GM19455 (cell line): ENCODE data around the gene SH3D19.

ENCODE experiments used
- ATAC-seq: cut with Tn5 transposase; IDR thresholded peaks from one replicate; pipeline ENCODE4 v1.9.1; 2021; ENCODE audit not compliant: unreplicated experiment

SH3D19 gene, protein sequence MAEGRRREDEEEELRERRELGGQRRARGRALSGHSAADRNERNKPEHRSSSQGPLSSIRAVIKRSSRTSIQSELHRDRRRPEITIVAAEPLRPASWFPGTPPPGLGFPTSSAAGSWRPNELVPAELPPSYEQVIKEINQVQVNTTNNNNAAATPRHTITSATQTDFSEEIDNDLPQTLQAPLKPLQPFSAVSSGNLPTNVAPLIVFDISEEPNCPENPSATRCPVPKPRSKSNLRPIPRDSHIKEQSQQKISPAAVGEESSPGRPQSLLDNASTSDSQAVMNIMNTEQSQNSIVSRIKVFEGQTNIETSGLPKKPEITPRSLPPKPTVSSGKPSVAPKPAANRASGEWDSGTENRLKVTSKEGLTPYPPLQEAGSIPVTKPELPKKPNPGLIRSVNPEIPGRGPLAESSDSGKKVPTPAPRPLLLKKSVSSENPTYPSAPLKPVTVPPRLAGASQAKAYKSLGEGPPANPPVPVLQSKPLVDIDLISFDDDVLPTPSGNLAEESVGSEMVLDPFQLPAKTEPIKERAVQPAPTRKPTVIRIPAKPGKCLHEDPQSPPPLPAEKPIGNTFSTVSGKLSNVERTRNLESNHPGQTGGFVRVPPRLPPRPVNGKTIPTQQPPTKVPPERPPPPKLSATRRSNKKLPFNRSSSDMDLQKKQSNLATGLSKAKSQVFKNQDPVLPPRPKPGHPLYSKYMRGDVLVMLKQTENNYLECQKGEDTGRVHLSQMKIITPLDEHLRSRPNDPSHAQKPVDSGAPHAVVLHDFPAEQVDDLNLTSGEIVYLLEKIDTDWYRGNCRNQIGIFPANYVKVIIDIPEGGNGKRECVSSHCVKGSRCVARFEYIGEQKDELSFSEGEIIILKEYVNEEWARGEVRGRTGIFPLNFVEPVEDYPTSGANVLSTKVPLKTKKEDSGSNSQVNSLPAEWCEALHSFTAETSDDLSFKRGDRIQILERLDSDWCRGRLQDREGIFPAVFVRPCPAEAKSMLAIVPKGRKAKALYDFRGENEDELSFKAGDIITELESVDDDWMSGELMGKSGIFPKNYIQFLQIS

DNA sequence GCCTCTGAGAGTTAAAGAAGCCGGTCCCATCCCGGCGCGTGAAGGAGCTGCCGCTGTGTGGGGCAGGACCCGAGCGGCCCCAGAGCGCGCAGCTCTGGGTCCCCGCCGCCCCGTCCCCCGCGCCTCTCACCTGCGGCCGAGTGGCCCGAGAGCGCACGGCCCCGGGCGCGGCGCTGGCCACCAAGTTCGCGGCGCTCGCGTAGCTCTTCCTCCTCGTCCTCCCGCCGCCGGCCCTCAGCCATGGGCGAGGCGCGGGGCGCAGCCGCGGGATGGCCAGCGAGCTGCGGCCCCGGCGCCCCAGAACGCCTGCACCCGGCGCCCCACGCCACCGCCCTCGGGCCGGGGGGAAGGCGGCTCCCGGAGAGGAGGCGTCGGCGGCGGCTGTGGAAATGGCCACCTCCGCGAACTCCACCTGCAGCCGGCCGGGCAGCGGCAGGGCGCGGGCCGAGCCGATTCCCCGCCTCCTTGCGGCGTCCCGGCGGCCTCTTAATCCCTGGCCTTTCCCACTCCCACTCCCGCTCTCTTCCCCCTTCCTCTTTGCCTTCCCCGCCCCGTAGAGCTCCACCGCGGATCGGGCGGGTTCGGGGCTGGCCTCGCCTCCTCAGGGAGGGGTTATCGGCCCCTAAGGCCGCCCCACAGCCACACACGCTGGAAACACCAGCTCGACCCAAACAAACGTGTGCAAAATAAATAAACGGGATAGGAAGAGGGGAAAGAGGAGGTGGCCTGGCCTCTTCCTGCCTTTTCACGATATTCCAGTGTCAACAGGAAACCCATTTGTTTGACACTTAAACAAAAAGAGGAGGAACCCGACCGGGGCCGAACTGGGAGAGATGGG is at the start of gene SH3D19:
Gene SH3D19 (minus strand): TSS at position 495 of the 838 bp plus-strand sequence. CDS start 253 bp downstream, at position 242.
- no peak for ATAC-seq

DNA sequence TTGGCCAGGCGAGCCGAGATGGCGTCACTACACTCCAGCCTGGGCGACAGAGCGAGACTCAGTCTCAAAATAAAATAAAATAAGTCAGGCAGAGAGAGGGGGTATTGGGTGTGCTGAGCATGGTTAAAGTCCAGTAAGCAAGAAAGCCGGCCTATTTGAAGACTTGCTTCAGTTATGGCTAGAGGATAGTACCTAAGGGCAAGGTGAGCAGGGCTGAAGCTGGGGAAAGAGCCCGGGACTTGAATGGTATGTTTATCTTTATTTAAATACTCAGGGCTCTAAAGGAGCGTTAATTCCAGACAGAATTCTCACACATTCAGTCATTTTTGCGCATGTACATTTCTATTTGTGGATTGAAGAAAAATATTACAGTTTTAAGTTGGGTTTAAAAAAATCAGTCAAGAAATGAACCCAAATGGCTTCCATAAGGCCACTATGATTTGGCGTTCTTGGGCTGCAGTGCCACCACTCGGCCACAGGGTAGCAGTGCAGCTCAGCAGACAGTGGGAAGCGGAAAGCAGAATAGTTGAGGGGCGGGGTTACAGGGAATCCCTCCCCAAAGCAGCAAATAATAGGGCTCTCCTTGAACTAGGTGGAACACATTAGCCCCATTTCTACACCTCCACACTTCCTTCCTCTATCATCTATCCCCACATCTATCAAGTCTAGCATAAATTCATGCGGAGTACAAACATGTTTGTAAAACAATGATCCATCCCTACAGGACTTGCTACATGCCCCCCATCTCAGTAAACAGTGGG is 37.2 kb upstream of the SH3D19 start:
- peak; percentile 98 for ATAC-seq

DNA sequence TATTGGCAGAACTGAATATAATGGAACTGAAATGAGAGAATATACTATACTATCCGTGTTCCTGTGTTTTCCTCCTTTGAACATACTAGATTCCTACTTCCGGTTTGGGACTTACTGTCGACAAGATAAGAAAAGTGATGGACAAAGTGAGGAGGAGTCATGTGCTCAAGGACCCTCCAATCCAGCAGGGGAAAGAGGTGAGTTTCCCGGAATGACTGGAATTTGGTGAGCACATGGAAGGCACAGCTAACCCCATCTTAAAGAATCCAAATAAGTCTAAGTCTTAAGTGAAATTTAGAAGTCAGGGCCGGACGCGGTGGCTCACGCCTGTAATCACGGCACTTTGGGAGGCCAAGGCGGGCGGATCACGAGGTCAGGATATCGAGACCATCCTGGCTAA is 36.6 kb upstream of the SH3D19 start:
- ATAC-seq = no peak

DNA sequence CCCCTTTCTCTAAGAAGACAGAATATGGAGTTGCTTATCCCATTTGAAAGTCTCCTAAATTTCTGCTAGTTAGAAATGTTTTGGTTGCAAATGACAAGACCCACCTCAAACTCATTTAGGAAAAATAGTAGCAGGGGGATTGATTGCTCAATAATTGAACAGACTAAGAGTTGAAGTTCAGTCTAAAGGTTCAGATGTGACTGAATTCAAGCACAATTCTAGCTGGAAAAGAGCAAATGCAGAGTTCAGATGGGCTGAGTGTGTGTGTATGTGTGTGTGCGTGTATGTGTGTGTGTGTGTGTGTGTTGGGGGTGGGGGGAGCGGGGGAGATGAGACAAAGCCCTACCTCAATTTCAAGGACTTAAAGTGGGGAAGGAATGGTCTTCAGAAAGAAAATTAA is 35.7 kb upstream of the SH3D19 start:
- ATAC-seq = no peak

DNA sequence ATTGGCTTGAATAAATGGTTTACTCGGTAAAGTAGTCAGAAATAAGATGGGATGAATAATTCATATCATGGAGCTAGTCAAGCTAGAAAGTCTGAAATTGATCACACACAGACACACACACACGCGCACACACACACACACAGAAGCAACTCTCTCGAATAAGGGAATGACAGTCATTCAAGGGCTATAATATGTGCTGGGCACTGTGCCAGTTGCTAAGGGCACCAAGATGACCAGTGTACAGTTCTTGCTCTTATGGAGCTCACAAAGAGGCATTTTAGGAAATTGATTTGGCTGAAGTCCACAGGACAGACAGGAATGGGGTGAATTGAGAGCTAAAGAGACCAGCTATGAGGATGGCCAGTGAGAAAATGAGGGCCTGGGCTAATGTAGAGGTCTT is 34.2 kb upstream of the SH3D19 start:
- ATAC-seq = no peak

DNA sequence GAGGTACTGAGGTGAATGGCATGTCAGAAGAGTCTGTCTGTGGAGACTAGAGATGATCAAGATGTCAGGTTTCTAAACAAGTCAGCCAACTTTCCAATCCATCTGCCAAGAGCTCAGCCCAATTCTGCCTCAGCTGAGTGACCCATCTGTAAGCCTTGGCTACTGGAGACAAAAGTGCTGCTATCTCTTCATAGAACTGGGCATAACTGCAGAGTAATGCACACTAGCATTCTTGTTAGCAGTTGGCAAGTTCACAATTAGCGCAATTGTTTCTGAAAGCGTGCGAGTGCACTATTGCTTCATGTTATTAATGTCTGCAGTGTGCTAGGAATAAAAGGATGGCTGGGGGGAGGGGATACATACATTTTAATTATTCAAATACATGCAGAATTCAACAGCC is 32.9 kb upstream of the SH3D19 start:
- ATAC-seq = no peak

DNA sequence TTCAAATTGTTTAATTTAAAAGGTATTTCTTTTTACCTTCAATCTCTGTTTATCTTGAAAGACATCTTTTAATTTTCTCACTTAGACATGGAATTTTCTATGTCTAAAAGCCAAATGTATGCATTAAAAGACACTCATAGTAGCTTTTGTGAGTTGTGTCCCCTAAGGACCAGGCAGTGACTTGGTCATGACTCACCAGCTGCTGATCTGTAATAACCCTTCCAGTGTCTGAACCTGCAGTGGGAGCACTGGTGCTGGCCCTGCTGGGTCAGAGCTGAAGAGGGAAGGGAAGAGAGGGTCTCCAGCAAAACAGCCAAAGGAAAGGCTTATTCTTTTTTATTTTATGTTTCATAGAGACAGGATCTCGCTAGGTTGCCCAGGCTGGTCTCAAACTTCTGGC is 31.1 kb upstream of the SH3D19 start:
- no peak for ATAC-seq

DNA sequence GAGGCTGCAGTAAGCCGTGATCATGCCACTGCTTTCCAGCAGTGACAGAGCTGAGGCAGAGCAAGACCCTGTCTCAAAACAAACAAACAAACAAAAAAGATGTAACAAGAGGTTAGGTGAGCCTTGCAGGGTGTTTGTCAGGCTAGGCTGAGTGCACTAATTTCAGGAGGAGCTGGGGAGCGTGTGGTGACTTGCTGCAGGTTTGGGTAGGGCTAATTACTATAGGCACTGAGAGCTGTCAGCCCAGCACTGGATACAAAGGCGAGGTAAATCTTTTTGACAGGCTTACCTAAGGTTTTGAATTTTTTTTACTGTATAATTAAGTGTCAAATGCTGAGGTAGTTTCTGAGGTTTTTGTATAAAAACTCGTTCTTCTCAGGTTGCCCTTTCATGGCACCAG is 29.8 kb upstream of the SH3D19 start:
- ATAC-seq = no peak

DNA sequence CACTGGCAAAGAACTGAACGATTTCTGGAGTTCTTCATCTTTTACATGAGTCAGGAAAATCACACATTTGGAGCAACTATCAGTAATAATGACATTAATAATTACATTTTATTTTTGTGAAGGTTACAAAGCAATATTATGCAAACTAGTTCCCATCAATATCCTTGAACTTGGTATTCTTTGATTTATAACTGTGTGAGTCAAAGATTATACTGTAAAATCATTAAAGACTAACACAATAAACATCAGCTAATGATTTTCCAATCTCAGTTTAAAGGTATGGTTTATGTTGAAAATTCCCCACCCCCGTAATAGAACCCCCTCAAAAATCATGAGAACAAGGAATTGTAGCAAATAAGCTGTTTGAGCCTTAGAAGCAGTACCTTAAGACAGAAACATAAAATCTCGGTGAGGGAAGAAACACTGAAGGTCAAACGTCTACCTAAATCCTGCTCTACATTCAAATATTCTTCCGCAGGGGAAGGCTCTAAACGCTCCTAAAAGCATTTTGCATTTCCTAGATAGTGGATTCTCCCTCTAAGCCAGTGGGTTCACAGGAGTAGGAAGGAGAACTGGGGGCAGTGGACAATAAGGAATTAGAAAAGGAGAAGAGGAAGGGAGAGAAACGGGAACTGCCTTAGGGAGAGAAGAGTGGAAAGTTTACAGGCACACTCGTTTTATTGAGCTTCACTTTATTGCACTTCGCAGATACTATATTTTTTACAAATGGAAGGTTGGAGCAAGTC is 22.3 kb upstream of the SH3D19 start:
- no peak for ATAC-seq

DNA sequence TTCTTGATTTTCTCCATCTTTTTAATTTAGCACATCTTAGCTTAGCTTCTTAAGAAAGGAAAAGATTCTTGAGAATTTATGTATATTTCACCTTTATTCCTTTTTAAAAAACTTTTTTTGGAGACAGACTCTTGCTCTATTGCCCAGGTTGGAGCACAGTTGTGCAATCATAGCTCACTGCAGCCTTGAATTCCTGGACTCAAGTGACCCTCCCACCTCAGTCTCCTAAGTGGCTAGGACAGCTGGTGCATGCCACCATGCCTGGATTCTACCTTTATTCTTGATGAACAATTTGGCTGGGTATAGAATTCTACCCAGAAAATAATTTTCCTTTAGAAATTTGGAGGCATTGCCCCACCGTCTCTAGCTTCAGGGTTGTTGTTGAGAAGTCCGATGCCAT is 19.5 kb upstream of the SH3D19 start:
- no peak for ATAC-seq

DNA sequence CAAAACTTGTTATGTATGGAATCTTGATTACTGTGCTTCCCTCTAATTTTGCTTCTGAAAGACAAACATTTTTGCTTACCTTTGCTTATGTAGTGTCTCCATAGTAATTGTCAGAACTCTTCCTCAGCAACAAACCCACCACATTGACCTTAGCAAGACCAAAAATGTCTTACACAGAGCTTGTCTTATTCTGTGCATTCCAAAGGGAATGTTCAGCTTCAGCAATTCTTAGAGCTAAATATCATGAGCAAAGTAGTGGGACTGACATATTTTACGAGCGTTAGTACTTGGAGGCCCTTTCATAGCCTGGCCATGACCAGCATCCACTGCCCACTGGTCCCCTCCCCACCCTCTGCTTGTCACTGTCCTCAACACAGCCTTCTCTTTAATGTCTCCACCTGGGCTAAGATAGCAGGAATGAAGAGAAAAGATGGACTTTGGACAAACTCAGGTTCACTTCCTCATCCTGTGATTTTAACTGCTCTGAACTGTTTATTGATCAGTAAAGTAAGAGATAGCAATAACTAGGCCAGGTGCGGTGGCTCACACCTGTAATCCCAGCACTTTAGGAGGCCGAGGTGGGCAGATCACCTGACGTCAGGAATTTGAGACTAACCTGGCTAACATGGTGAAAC is 15.5 kb upstream of the SH3D19 start:
- ATAC-seq = no peak

DNA sequence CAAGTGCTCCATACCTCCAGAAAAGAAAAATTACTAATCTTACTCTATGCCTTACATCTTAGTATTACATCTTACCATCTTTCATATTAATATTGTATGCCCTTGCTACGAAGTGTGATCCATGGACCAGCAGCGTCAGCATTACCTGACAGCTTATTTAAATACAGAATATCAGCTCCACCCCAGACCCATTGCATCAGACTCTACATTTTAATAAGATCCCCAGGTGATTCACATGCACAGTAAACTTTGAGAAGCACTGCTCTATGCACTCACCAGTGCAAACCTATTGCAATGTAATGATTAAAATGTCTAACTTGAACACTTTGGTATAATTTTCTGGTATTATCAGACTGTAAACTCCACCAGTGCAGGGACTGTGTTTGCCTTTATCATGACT is 14.1 kb upstream of the SH3D19 start:
- no peak for ATAC-seq

DNA sequence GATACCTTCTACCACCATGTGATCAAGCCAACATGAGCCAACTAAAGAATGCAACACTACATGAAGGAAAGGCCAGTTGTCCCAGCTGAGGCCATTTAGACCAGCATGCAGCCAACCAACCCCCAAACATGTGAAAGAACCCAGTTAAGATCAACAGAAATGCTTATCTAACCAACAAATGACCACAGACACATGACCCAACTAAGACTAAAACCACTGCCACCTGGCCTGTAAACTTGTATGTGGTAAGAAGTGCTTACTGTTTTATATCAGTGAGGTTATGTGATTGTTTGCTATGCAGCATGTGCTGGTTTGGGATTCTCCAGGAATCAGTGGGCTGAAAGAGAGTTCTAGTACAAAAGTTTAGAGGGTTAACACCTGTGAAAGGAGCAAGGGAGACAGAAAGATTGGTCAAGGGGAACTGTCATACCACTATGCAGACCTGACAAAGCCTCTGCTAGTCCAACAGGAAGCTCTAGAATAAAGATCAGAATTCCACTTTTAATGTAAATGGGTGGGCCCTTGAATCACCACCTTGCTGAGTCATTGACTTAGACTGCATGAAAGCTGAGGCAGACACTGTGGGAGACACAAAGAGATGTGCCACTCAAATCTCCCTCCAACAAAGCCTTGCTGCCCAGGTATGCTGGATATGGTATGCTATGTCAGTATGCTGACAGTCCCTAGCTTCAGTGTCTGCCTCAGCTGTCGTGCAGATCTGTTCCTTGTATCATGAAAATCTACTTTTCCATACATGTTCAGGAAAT is 6.1 kb upstream of the SH3D19 start:
- no peak for ATAC-seq

DNA sequence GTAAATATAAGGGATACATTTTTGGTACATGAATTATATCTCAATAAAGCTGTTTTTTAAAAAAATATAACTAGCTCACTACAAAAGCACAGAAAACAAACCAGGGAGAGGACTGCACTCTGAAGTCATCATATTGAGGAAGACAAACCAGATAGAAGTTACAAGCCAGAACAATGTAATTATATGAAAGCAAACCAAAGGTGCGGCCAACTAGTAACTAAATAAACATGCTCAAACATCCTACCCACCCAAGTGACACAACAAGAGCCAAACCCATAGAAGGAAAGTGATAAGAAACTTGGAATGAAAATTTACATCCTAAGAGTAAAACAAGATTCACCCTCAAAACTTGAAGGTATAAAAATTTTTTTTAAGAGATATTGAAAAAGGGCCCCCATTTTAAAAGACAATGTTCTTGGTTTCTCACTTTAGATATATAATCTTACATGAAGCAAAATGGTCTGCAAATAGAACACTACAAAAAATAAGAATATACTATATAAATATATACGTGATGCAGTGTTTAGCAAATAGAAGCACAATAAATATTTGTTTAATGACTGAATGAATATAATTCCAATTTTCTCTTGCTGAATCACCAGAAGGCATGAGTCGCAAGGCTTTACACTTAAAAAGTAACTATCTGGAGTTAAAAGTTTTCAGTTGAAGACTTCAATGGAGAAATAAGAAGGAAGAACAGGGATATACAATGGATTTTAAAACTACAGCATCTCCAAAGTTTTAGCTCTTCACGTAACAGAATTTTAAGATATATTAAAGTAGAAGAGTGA is 4.0 kb upstream of the SH3D19 start:
- ATAC-seq = no peak

DNA sequence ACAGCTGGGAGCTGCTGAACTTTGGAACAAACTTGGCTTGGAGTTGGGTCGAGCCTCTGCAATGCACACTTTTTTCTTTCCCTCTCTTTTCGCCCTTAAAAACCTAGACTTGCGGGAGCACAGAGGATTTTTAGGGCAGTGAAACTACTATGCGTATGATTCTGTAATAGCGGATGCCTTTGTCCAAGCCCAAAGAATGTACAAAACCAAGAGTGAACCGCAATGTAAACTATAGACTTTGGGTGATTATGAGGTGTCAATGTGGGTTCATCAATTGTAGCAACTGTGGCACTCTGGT is 493 bp upstream of the SH3D19 start:
- no peak for ATAC-seq

DNA sequence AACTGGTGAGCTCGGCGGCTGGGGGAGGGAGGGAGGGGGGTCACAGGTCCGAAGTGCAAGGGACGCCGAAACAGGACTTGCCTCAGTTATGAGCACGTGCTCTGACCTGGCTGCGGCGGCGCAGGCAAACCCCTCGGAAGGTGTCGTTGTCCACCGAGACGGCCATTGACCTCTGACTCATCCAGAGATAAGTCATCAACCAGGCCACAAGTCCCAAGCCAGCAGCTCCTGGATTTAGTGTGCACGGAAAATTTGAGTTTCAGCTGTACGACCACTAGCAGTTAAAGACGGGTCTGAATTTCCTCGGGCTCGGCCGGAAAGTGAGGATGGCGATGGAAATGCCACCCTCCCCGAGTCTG is 674 bp downstream of the SH3D19 start:
- ATAC-seq = no peak

DNA sequence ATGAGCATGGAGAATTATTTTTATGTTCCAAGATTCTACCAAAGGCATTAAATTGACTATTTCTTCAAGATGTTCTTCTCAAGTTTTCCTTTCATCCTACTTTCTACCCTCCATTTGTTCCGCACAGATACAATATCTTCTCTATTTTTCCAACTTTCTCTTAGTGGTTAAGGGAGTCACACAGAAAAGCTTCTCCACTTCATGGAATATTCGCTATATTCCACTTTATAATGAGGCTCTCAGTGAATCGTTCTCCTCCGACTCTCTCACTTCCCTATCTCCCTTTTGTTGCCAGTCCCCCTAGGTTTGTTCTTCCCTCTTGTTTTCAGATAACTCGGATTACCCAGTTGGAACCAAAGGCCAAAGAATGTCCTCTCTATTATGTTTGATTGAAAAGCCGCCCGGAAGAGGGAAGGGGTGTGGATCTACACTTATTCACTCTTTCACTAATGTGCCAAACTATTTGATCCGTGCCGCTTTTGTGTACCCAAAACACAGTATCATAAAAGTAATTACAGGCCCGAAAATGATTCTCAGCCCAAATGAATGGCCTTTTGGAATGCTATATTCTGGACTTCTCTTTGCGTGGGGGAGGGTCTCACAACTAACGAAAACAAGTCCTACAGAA is 1.2 kb downstream of the SH3D19 start:
- no peak for ATAC-seq
